Measurements from ENCODE around the gene MCUR1. TPM values are rescaled to one million over a fixed set of nuclear protein-coding genes. Genes with fewer than 3 reads are reported as not detected.

The MCUR1 gene
- total RNA-seq, 1 donor from 2014 or later, result 24.8 TPM

- H3K4me1 Mint-ChIP-seq (ENCODE audit: unreplicated experiment), result peaks cover 35% of the 10 kb centered on the region
- H3K27me3 Mint-ChIP-seq (ENCODE audit: unreplicated experiment), result no peaks in the 10 kb centered on the region
- H3K36me3 Mint-ChIP-seq (ENCODE audit: unreplicated experiment), result no peaks in the 10 kb centered on the region
- peak overlapping the region; percentile 45 for H3K27ac Mint-ChIP-seq (ENCODE audit: unreplicated experiment)
- no peaks in the 10 kb centered on the region for H3K9me3 Mint-ChIP-seq (ENCODE audit: unreplicated experiment)
- TF ChIP-seq CTCF (IDR thresholded peaks at IDR 0.05), result no peak
- no peak for DNase-seq (ENCODE audit: extremely low spot score, unreplicated experiment)
- H3K4me3 Mint-ChIP-seq (ENCODE audit: unreplicated experiment), result no peak overlapping the region
Measured at GRCh38 chr6:13766201-13766634, 48.1 kb downstream of the MCUR1 start.

DNA sequence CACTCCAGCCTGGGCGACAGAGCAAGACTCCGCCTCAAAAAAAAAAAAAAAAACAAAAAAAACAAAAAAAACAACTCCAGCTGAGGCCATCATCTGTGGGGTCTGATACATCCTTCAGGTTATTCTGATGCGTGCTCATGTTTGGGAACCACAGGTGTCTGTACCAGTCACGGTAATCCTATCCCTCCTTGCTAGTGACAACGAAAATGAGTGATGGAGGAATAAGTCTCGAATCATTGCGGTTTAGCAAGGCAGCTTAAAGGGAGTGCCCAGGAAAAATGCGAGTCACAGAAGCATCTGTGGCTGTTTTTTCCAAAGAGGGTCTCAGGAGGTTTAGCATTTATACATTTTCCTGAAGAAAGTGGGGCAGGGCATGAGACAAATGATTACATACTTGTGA lies 48.8 kb downstream of the MCUR1 start:
- H3K36me3 Mint-ChIP-seq (ENCODE audit: unreplicated experiment), result no peaks in the 10 kb centered on the region
- no peak overlapping the region for H3K27ac Mint-ChIP-seq (ENCODE audit: unreplicated experiment)
- H3K4me1 Mint-ChIP-seq (ENCODE audit: unreplicated experiment), result peaks cover 42% of the 10 kb centered on the region
- no peaks in the 10 kb centered on the region for H3K9me3 Mint-ChIP-seq (ENCODE audit: unreplicated experiment)
- no peak for DNase-seq (ENCODE audit: extremely low spot score, unreplicated experiment)
- no peak for TF ChIP-seq CTCF (IDR thresholded peaks at IDR 0.05)
- H3K27me3 Mint-ChIP-seq (ENCODE audit: unreplicated experiment), result no peaks in the 10 kb centered on the region
- H3K4me3 Mint-ChIP-seq (ENCODE audit: unreplicated experiment), result no peak overlapping the region

GRCh38 chr6:13764996-13765395 lies 49.4 kb downstream of the MCUR1 start:
- no peak overlapping the region for H3K4me3 Mint-ChIP-seq (ENCODE audit: unreplicated experiment)
- no peak for TF ChIP-seq CTCF (IDR thresholded peaks at IDR 0.05)
- DNase-seq (ENCODE audit: extremely low spot score, unreplicated experiment), result no peak
- H3K9me3 Mint-ChIP-seq (ENCODE audit: unreplicated experiment), result no peaks in the 10 kb centered on the region
- peaks cover 46% of the 10 kb centered on the region for H3K4me1 Mint-ChIP-seq (ENCODE audit: unreplicated experiment)
- no peak overlapping the region for H3K27ac Mint-ChIP-seq (ENCODE audit: unreplicated experiment)
- H3K27me3 Mint-ChIP-seq (ENCODE audit: unreplicated experiment), result no peaks in the 10 kb centered on the region
- H3K36me3 Mint-ChIP-seq (ENCODE audit: unreplicated experiment), result no peaks in the 10 kb centered on the region

GRCh38 chr6:13763740-13764381 lies 50.5 kb downstream of the MCUR1 start:
- peaks cover 46% of the 10 kb centered on the region for H3K4me1 Mint-ChIP-seq (ENCODE audit: unreplicated experiment)
- no peak for TF ChIP-seq CTCF (IDR thresholded peaks at IDR 0.05)
- H3K36me3 Mint-ChIP-seq (ENCODE audit: unreplicated experiment), result no peaks in the 10 kb centered on the region
- H3K9me3 Mint-ChIP-seq (ENCODE audit: unreplicated experiment), result no peaks in the 10 kb centered on the region
- H3K27me3 Mint-ChIP-seq (ENCODE audit: unreplicated experiment), result no peaks in the 10 kb centered on the region
- no peak overlapping the region for H3K27ac Mint-ChIP-seq (ENCODE audit: unreplicated experiment)
- no peak overlapping the region for H3K4me3 Mint-ChIP-seq (ENCODE audit: unreplicated experiment)
- DNase-seq (ENCODE audit: extremely low spot score, unreplicated experiment), result no peak

DNA sequence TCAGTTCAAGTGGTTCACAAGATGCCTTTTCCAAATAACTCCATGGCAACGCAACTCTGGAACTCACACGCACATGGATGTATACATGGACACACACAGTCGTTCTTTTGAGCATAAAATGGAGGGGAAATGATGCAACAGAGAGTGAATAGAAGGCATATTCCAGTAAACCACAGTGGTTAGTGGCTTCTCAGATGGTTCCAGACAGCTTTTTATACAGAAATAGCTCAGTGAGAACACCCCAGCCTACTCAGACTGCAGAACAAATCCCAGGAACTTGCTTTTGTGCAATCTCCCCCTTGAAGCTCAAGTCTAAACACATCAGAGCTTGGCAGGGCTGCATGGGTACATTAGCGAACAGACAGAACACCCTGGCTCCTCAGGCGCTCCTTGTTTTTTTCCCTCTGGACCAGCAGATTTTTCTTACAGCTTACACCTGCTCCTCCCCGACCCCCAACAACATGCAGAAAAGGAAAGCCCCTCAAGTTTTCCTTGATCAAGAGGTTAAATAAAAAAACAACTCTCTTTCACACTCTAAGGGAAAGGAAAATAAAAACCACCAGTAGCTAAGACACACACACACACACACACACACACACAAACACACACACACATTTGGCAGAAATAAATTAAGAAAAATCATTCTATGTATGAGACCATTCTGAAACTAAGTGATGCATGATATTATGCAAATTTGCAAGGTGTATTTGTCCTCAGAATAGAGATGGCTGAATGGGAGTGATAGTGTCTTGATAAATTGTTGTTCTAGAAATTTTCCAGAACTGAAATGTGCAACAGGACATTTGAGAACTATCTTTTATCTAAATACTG lies 51.5 kb downstream of the MCUR1 start:
- Mint-ChIP-seq H3K9me3 (ENCODE audit: unreplicated experiment) (no peaks in the 10 kb centered on the region), H3K27ac (ENCODE audit: unreplicated experiment) (peak overlapping the region; percentile 82), H3K4me1 (ENCODE audit: unreplicated experiment) (peaks cover 46% of the 10 kb centered on the region), H3K27me3 (ENCODE audit: unreplicated experiment) (no peaks in the 10 kb centered on the region), H3K4me3 (ENCODE audit: unreplicated experiment) (no peak overlapping the region), H3K36me3 (ENCODE audit: unreplicated experiment) (no peaks in the 10 kb centered on the region)
- DNase-seq (ENCODE audit: extremely low spot score, unreplicated experiment), result no peak
- TF ChIP-seq CTCF (IDR thresholded peaks at IDR 0.05), result no peak

Data from osteocyte (in vitro differentiated cells).